HFFc6 (cell line): ENCODE results near the gene MOK. TPM values are rescaled to one million over a fixed set of nuclear protein-coding genes. Genes with fewer than 3 reads are reported as not detected.
A peak's percentile ranks its signal among the peaks of the same experiment; 100 is the strongest.

Source experiments
- DNase-seq: peaks from one replicate; pipeline ENCODE4 v3.0.0-alpha.2; 2018
- H3K27ac Mint-ChIP-seq: 2 replicates; pipeline ENCODE4 v1.8.0; 2020; ENCODE audit warnings: mild to moderate bottlenecking, mixed read lengths
- H3K27me3 Mint-ChIP-seq: 2 replicates; pipeline ENCODE4 v1.8.0; 2021; ENCODE audit warnings: mild to moderate bottlenecking, moderate library complexity, mixed read lengths; ENCODE audit not compliant: insufficient read depth
- H3K36me3 Mint-ChIP-seq: 2 replicates; pipeline ENCODE4 v1.8.0; 2021; ENCODE audit warnings: low read depth, mixed read lengths
- H3K4me1 Mint-ChIP-seq: 2 replicates; pipeline ENCODE4 v1.8.0; 2020; ENCODE audit warnings: low read depth, mixed read lengths
- H3K4me3 Mint-ChIP-seq: 2 replicates; pipeline ENCODE4 v1.8.0; 2020; ENCODE audit warnings: mild to moderate bottlenecking, moderate library complexity, mixed read lengths
- H3K9me3 Mint-ChIP-seq: 2 replicates; pipeline ENCODE4 v1.8.0; 2020; ENCODE audit warnings: mild to moderate bottlenecking, mixed read lengths
- CTCF ChIP-seq: fragments of 200-600 bp; sonication (generic); IDR thresholded peaks from 2 replicates; pipeline ENCODE4 v1.5.0; 2021; ENCODE audit warnings: antibody characterized with exemption, mild to moderate bottlenecking
- total RNA-seq, 6 experiments: library from RNA; stranded (reverse); fragmentation: NEBNext Ultra II Directional; extraction: Animal tissue kit (Norgen Biotek cat#: 25700); gene quantifications; 2 replicates in 1 of 6; 3 replicates in 5 of 6; pipeline ENCODE4 v1.2.3, GENCODE V29; 2021

Gene MOK
- total RNA-seq, 6 experiments from 2014 or later = 11.5 to 18.7 (median 14.8) TPM

- Mint-ChIP-seq H3K9me3 (peaks cover 6% of the 10 kb centered on the region; the same call in 1 of the 2 replicates), H3K27ac (no peak overlapping the region), H3K4me1 (peaks cover 27% of the 10 kb centered on the region), H3K27me3 (no peaks in the 10 kb centered on the region; the same call in 1 of the 2 replicates), H3K4me3 (no peak overlapping the region), H3K36me3 (peaks cover 7% of the 10 kb centered on the region)
- DNase-seq = no peak
- no peak for TF ChIP-seq CTCF
Measured at GRCh38 chr14:102293781-102294180, 11.2 kb downstream of the MOK start.

DNA sequence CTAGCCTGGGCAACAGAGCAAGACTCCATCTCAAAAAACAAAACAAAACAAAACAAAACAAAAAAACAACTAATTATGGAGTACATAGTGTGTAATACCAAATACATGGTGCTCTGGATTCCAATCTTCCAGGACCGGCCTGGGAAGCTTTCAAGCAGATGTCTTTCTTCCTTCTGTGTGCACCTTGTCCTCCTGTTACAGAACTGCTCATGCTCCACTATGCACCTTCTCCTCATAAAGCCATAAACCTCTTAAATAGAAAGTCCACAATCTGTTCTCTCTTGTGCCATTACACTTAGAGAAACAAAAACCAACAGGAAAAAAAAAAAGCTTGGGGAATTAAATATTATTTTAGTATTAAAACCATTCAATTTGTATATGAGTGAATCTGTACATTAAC lies 12.5 kb downstream of the MOK start:
- TF ChIP-seq CTCF = no peak
- Mint-ChIP-seq H3K27me3 (no peaks in the 10 kb centered on the region), H3K9me3 (no peaks in the 10 kb centered on the region), H3K4me3 (no peak overlapping the region), H3K27ac (no peak overlapping the region; the same call in 1 of the 2 replicates), H3K36me3 (peaks cover 6% of the 10 kb centered on the region), H3K4me1 (peaks cover 27% of the 10 kb centered on the region)
- no peak for DNase-seq

- H3K36me3 Mint-ChIP-seq = peaks cover 10% of the 10 kb centered on the region
- H3K4me1 Mint-ChIP-seq = peaks cover 24% of the 10 kb centered on the region
- no peak for DNase-seq
- H3K4me3 Mint-ChIP-seq = no peak overlapping the region
- no peak overlapping the region for H3K27ac Mint-ChIP-seq
- H3K27me3 Mint-ChIP-seq = no peaks in the 10 kb centered on the region
- no peaks in the 10 kb centered on the region for H3K9me3 Mint-ChIP-seq
- TF ChIP-seq CTCF = no peak
Measured at GRCh38 chr14:102288139-102288538, 16.8 kb downstream of the MOK start.

DNA sequence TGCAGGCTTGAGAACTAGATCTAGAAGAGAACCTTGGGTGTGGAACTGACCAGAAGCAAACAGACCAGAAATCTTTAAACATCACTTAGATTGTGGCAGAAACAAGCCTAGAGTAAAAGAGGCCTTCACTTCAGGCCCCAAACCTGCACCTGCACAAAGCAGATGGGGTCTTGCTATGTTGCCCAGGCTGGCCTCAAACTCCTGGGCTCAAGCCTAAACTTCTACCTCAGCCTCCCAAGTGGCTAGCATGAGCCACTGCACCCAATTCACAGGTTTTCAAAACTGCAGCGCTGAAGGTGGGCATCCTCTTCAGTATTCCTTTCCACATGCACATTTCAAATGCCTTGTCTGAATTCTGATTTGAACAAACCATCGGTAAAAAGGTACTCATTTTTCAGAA lies 19.9 kb downstream of the MOK start:
- DNase-seq = no peak
- H3K4me1 Mint-ChIP-seq = peaks cover 39% of the 10 kb centered on the region
- H3K36me3 Mint-ChIP-seq = peaks cover 15% of the 10 kb centered on the region
- no peaks in the 10 kb centered on the region for H3K9me3 Mint-ChIP-seq
- no peak overlapping the region for H3K27ac Mint-ChIP-seq
- H3K4me3 Mint-ChIP-seq = no peak overlapping the region
- no peaks in the 10 kb centered on the region for H3K27me3 Mint-ChIP-seq
- TF ChIP-seq CTCF = peak; percentile 36; the same call in 1 of the 2 replicates

DNA sequence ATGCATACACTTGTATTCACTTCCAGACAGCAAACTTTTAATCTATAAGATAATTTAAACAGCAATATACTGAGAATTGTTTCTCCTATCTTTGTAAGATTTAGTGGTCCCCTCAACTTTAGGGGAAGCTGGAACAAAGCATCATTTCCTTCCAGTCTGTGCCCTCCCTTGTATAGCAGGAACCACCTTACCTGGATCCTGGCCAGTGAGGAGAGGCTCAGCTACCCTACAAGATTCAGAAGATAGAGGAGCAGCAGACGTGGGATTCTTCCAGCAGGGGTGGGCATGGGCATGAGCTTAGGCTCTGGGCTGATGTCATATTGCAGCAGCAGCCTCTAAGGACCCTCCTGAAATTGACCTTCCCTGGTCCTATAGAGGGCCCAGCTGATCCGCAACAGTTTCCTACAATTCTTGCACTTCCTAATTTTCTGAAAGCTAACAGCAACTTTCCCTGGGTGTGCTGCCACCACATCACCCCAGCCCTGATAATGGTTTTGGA lies 21.3 kb downstream of the MOK start:
- no peak for TF ChIP-seq CTCF
- Mint-ChIP-seq H3K9me3 (no peaks in the 10 kb centered on the region), H3K27ac (peak overlapping the region; percentile 76), H3K4me1 (peaks cover 53% of the 10 kb centered on the region), H3K27me3 (no peaks in the 10 kb centered on the region), H3K4me3 (no peak overlapping the region), H3K36me3 (peaks cover 18% of the 10 kb centered on the region)
- no peak for DNase-seq
